Endothelial cell of umbilical vein (primary cell): Measurements from ENCODE around the gene DUSP28.

Source experiments
- CTCF ChIP-seq, 2 donors: IDR thresholded peaks; 1 replicate in 1 of 2; 2 replicates in 1 of 2; pipeline ENCODE4 v1.5.1; 2011; ENCODE audit warnings: low read length in 2 of 2, mild to moderate bottlenecking in 2 of 2, moderate library complexity in 2 of 2, control low read depth in 1 of 2, inconsistent platforms in 1 of 2, low read depth in 1 of 2; ENCODE audit not compliant: insufficient read depth in 1 of 2; ENCODE audit errors: extremely low read depth in 1 of 2
- EZH2 ChIP-seq: IDR thresholded peaks from 2 replicates; pipeline ENCODE4 v1.6.1; 2012; ENCODE audit warnings: borderline replicate concordance, low read depth, mild to moderate bottlenecking, moderate library complexity, low read length, inconsistent platforms; ENCODE audit not compliant: severe bottlenecking
- TF ChIP-seq, protein P1 (sequence below): IDR thresholded peaks from 2 replicates; pipeline ENCODE4 v1.6.1; 2011; ENCODE audit not compliant: insufficient read depth, insufficient read length

GRCh38 chr2:240565333-240566202, 5.4 kb downstream of the DUSP28 start:
- no peak for TF ChIP-seq CTCF (IDR thresholded peaks at IDR 0.05; ENCODE audit: extremely low read depth in 1 of 2, insufficient read depth in 1 of 2, low read depth in 1 of 2, low read length in 2 of 2)
- TF ChIP-seq, protein P1, sequence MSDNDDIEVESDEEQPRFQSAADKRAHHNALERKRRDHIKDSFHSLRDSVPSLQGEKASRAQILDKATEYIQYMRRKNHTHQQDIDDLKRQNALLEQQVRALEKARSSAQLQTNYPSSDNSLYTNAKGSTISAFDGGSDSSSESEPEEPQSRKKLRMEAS: no peak
- TF ChIP-seq EZH2: no peak
